EL (cell line): ENCODE data around the gene ITGA8.
"Not testable (repeated sequence)": the region's sequence is repeated elsewhere in the genome, so short reads cannot be mapped to it uniquely, and the experiment has no call there.

Experiments
- DNase-seq: peaks from one replicate; pipeline ENCODE4 v3.0.0-alpha.2; 2016

The ITGA8 gene

DNA sequence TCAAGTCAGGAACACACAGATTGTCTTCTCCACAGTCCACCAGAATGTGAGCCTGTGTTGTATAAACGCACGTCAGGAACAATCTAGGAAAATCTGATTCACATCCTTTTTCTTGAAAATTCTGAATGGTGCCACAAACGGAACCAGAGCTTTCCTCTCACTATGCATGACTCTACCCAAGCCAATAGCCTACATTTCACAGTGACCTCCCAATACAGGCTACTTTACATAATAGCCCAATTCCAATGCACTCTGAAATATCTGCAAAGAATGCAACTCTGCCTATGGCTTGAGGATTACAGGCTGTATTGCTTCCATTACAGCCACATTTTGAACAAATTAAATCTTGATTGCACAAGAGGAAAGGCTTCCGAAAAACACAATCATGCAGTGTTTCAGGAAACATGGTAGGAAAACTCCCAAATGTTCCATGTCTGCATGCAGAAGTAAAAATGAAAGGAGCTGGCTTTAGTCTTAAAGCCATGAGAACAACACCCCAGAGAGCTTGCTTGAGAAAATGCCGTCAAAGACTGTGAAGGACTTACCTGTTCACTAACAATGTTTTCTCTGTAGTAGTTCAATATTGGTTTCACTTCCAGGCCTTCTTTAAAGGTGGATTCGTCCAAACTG is 113.9 kb downstream of the ITGA8 start:
- no peak for DNase-seq

DNA sequence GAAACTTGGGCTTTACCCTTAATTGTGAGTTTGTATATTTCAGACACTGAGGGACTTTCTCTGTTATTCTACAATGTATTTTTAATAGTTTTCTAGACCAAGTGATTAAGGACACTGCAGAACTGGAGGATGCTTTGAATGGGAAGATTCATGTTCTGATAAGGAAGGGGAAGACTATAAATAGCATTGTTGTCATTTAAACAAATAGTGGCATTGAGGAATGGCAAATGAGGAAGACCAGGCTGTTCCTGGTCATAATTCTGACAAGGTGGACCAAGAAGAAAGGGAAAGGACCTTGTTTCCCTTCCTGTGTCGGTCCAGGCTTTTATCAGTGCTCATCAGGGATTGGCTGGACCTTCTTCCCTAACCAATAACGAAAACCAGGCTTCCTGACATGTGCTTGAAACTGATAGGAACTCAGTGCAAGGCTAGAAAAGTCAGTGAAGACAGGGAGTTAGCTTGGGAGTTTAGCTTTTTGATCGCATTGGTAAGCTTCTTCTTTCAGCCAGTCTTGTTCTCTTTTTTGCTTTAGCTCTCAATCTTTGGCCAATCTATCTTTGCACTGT is 116.2 kb downstream of the ITGA8 start:
- no peak for DNase-seq

DNA sequence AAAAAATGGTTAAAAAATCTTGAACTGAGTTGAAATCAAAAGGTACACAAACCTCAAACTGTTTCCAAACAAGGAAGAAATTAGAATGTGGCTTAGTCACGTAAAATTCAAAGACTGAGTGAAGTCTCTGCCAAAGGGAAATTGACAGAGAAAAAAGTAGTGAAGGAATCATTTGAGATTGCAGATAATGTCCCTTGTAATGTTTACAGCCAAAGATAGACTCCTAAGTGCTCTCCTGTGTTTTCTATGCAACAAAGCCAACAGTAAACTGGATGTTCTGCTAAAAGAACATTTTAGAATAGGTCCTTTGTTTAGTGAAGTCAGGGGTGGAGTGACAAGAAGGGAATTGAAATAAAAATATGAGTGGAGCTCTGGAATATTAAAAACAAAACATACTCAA is 117.9 kb downstream of the ITGA8 start:
- no peak for DNase-seq

- no peak for DNase-seq
These were observed 124.5 kb downstream of the ITGA8 start for GRCh38 chr10:15595260-15595659.

- DNase-seq: no peak
These were observed 127.8 kb downstream of the ITGA8 start for GRCh38 chr10:15591937-15592336.

DNA sequence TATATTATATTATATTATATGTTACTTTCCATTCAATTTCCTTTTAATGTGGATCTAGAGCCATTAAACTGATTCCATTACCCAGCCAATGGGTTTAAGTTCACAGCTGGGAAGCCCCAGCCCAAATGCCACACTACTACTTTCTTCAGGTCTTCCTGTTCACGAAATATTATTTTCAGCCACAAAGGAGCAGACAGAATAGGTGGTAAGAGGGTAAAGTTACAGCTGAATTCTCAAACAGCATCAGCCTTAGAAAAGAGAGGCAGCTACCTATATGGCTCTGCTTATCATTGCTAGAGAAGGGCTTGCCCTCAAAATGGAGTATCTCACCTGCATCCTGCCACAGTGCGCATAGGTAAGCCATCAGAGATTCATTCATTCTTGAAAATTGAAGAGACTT is 128.3 kb downstream of the ITGA8 start:
- DNase-seq: no peak

GRCh38 chr10:15588635-15589508 is 130.8 kb downstream of the ITGA8 start:
- peak; percentile 27 for DNase-seq

DNA sequence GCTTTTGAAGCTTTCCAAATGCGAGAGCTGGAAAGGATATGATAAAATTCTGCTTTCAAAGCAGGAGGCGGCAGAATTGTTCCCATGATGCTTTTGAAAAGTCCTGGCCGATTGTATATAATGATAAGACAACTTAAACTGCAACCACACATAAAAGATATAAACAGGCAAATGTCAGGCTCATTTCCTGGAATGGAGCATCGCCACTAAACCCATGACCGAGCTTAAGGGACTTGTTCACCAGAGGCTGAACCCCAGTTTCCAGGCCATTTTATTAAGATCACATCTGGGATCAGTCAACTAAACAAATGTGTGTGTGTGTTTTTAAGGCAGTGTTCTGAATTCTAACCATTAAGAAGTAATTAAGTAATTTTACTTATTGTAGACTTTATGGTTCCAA is 131.6 kb downstream of the ITGA8 start:
- no peak for DNase-seq

DNA sequence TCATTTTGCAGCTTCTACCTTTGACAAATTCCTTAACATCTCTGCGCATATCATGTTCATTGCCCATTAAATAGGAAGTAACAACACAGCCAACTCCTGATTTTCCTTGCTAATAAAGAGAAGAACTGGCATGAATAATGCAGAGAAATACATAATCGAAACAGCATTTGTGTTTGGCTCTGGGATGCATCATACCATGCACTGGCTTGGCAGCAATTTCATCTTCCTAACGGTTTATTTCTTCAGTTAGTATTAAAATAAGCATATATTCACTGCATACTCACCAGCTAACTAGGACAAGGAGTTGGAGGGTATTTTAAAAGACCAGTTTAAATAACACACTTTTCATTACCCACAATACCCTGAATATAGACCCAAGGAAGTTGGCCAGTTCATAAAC is 132.5 kb downstream of the ITGA8 start:
- DNase-seq: no peak

GRCh38 chr10:15585303-15585715 is 134.4 kb downstream of the ITGA8 start:
- DNase-seq: peak; percentile 73

DNA sequence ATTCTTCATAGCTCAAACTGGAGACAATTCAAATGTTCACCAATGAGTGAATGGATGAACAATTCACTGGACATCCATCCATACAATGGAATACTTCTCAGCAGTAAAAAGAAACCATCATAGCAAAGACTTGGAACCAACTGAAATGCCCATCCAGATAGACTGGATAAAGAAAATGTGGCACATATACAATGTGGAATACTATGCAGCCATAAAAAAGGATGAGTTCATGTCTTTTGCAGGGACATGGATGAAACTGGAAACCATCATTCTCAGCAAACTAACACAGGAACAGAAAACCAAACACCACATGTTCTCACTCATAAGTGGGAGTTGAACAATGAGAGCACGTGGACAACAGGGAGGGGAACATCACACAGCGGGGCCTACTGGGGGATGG is 136.8 kb downstream of the ITGA8 start:
- not testable (repeated sequence) for DNase-seq

DNA sequence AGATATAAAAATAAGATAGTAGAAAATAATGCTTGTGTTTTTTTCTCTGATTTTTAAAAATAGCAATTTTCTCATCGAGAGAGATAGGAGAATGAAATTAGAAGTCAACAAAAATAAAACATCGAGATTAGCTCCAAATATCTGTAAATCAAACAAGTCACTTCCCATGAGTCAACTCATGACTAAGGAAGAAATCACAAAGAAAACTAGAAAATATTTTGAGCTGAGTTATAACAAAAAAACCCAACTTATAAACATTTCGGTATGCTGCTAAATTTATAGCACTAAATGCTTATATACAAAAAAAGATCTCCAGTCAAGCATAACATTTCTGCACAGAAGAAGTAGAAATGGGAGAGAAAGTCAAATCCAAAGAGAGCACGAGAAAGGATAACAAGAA is 140.1 kb downstream of the ITGA8 start:
- peak; percentile 48 for DNase-seq

DNA sequence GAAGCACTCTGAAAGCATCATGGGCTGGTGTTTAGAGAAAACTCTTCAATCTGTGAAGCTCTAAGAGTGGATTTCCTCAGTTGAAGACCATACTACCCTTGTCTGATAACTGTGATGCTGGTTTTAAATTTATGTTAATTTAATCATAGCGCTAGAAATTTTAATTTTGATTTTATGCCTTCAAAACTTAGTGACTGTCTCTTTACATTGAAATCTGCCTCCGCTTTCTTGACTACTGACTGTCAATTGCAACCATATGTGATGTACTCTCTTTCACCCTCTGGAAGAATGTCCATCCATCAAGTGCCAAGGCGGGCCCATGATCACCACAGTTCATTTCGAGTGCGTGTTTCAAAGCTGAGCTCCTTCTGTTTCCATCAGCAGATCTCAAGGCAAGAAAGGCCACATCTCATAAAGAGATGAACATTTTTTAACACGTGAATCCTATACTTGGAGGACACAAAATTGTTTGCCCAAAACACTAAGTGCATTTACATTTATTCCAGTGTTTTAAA is 147.1 kb downstream of the ITGA8 start:
- DNase-seq: no peak

DNA sequence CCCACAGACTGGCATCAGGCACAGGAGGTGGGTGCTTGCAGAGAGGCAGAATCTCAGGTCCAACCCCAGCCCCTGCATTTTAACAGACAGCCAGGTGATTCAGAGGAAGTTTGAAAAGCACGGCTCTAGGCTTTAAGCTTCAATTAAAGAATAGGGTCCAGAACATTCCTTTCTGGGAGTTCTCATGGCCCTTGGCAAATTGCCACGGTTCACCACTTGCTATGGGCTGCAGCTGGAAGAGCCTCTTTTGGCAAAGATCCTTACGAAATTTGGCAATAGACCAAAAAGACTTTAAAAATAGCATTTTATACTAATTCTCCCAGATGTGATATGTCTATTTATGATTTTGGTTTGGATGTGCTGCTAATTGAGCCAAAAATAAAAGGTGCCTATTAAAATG is 148.1 kb downstream of the ITGA8 start:
- DNase-seq: peak; percentile 63

GRCh38 chr10:15570738-15571339 is 148.9 kb downstream of the ITGA8 start:
- DNase-seq: no peak

- DNase-seq: no peak
These were observed 151.8 kb downstream of the ITGA8 start for GRCh38 chr10:15567952-15568351.

DNA sequence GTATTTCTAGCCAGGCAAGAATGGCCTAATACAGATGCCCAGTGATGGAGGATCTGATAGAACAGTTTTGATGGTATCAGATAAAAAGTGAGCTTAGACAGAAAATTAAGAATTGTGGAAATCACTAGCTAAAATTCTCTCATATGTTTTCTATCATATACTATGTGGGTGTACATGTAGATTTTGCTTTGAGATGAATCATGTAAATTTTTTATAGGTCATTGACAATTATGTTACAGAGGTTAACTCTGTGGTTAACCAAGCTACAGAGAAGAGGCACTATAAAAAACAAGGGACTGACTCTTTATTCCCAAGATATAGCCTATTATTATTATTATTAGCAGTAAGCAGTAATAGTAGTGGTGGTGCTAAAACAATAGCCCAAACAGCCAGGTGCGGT is 156.5 kb downstream of the ITGA8 start:
- no peak for DNase-seq

DNA sequence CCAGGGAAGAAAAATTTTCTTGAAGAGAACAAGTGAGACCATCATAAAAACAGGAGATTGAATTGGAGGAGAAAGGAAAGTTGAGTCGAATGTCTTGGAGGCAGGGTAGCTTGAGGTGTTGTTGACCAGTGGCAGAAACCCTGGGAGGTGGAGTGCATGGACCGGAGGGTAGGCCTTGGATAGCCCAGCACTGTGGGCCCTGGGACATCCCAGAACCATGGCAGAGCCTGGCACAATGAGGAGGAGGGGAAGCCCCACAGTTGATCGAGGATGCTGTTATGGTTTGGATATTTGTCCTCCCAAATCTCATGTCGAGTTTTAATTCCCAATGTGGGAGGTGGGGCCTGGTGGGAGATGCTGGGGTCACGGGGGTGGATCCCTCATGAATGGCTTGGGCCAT is 157.1 kb downstream of the ITGA8 start:
- DNase-seq: no peak

GRCh38 chr10:15562116-15562515 is 157.6 kb downstream of the ITGA8 start:
- no peak for DNase-seq

DNA sequence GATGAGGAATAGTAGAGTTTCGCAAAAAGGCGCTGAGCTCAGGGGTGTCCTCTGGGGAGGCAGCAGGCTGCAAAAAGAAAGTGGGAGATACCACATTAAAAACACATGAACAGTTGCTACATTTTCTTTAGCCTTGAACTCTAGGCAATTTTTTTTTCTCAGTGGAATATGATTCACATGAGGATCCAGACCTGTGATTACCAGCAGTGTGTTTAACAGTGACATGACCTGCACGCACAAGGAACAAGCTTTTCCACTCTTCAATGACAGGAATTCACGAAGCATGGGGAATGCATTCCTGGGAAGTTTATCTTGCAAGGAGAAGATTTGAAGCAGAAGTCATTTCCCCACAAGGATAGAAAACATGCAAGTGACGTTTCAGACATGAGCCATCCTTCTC is 161.6 kb downstream of the ITGA8 start:
- DNase-seq: peak; percentile 70

DNA sequence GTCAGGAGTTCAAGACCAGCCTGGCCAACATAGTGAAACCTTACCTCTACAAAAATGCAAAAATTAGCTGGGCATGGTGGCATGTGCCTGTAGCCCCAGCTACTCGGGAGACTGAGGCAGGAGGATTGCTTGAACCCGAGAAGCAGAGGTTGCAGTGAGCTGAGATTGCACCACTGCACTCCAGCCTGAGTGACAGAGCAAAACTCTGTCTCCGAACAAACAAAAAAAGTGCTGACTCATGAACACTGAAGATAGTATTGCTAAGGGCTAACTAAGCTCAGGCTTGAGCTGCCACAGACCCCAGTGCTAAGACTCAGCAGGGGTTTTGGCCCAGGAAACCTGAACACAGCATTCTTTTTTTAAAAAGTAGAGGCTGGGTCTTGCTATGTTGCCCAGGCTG is 162.6 kb downstream of the ITGA8 start:
- not testable (repeated sequence) for DNase-seq

- no peak for DNase-seq
These were observed 168.8 kb downstream of the ITGA8 start for GRCh38 chr10:15550950-15551349.

DNA sequence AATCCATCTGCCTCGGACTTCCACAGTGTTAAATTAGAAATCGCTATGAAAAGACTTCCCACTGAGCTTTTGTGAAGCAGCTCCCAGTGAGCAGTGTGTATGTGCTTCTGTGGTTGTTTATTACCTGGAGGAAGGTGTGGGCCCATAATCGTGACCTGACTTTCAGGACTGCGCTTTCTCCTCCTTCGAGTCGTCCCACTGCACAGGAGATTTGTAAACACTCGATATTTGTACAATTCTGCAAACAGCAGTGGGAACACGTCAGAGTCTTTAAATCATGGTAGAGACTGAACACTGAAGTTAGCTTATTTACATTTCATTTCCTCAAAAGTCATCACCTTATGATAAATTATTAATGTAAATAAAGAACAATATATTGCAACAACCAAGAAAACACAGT is 171.4 kb downstream of the ITGA8 start:
- no peak for DNase-seq

- DNase-seq: no peak
These were observed 173.1 kb downstream of the ITGA8 start for GRCh38 chr10:15546606-15547005.
